Glomerular endothelial cell (primary cell): ENCODE data around the gene SYK. TPM values are rescaled to one million over a fixed set of nuclear protein-coding genes. Genes with fewer than 3 reads are reported as not detected.

Source experiments
- DNase-seq: peaks from one replicate; pipeline ENCODE4 v3.0.0-alpha.2; 2011; ENCODE audit warnings: low read depth, low spot score; ENCODE audit errors: extremely low read depth
- total RNA-seq: library from RNA; depleted of rRNA; stranded (reverse); fragments of >200 nt; gene quantifications from 2 replicates; pipeline ENCODE4 v1.2.3, GENCODE V29; 2015

SYK gene
- total RNA-seq, 1 donor from 2014 or later = 2.8 TPM

- DNase-seq = no peak
Measured at GRCh38 chr9:90846770-90847419, 45.3 kb downstream of the SYK start.

GRCh38 chr9:90847971-90848370 is 46.4 kb downstream of the SYK start:
- DNase-seq = no peak

GRCh38 chr9:90848866-90849265 is 47.2 kb downstream of the SYK start:
- no peak for DNase-seq

GRCh38 chr9:90851444-90851843 is 49.8 kb downstream of the SYK start:
- DNase-seq = no peak

- no peak for DNase-seq
Measured at GRCh38 chr9:90853945-90854344, 52.3 kb downstream of the SYK start.

GRCh38 chr9:90854637-90855175 is 53.1 kb downstream of the SYK start:
- no peak for DNase-seq

- no peak for DNase-seq
Measured at GRCh38 chr9:90855208-90855902, 53.7 kb downstream of the SYK start.

- no peak for DNase-seq
Measured at GRCh38 chr9:90857091-90857490, 55.5 kb downstream of the SYK start.

- no peak for DNase-seq
Measured at GRCh38 chr9:90857855-90858254, 56.2 kb downstream of the SYK start.

- DNase-seq = no peak
Measured at GRCh38 chr9:90858457-90858901, 56.9 kb downstream of the SYK start.

GRCh38 chr9:90860382-90860781 is 58.8 kb downstream of the SYK start:
- DNase-seq = no peak

GRCh38 chr9:90860826-90861225 is 59.2 kb downstream of the SYK start:
- no peak for DNase-seq

GRCh38 chr9:90861380-90861779 is 59.8 kb downstream of the SYK start:
- no peak for DNase-seq

GRCh38 chr9:90861826-90862740 is 60.5 kb downstream of the SYK start:
- DNase-seq = no peak

- DNase-seq = no peak
Measured at GRCh38 chr9:90864779-90865178, 63.2 kb downstream of the SYK start.

GRCh38 chr9:90867101-90867500 is 65.5 kb downstream of the SYK start:
- DNase-seq = no peak

GRCh38 chr9:90868555-90868954 is 66.9 kb downstream of the SYK start:
- DNase-seq = no peak

- DNase-seq = no peak
Measured at GRCh38 chr9:90869361-90869760, 67.7 kb downstream of the SYK start.

- DNase-seq = peak; percentile 14
Measured at GRCh38 chr9:90870621-90871326, 69.2 kb downstream of the SYK start.

GRCh38 chr9:90871327-90871935 is 69.8 kb downstream of the SYK start:
- DNase-seq = no peak
